Ishikawa (cell line): ENCODE results near the gene CYP1B1.

ENCODE experiments used
- CEBPB ChIP-seq: IDR thresholded peaks from 2 replicates; pipeline ENCODE4 v1.6.1; 2012
- CREB1 ChIP-seq: IDR thresholded peaks from 2 replicates; pipeline ENCODE4 v1.6.1; 2012; ENCODE audit warnings: low read depth
- EGR1 ChIP-seq: IDR thresholded peaks from 2 replicates; pipeline ENCODE4 v1.6.1; 2012
- EP300 ChIP-seq: IDR thresholded peaks from 2 replicates; pipeline ENCODE4 v1.6.1; 2012; ENCODE audit warnings: borderline replicate concordance
- FOXM1 ChIP-seq: IDR thresholded peaks from 2 replicates; pipeline ENCODE4 v1.6.1; 2012; ENCODE audit warnings: low read depth, borderline replicate concordance
- MAX ChIP-seq: IDR thresholded peaks from 2 replicates; pipeline ENCODE4 v1.6.1; 2012
- NFIC ChIP-seq: IDR thresholded peaks from 2 replicates; pipeline ENCODE4 v1.6.1; 2012
- RAD21 ChIP-seq: IDR thresholded peaks from 2 replicates; pipeline ENCODE4 v1.6.1; 2012; ENCODE audit warnings: low read depth
- REST ChIP-seq: IDR thresholded peaks from 2 replicates; pipeline ENCODE4 v1.6.1; 2012; ENCODE audit warnings: low read depth, mild to moderate bottlenecking
- TAF1 ChIP-seq: IDR thresholded peaks from 2 replicates; pipeline ENCODE4 v1.6.1; 2012; ENCODE audit warnings: low read depth, mild to moderate bottlenecking
- TCF12 ChIP-seq: IDR thresholded peaks from 2 replicates; pipeline ENCODE4 v1.6.1; 2012; ENCODE audit warnings: low read depth
- TEAD4 ChIP-seq: IDR thresholded peaks from 2 replicates; pipeline ENCODE4 v1.6.1; 2012
- YY1 ChIP-seq: IDR thresholded peaks from 2 replicates; pipeline ENCODE4 v1.6.1; 2012; ENCODE audit warnings: low read depth
- ZBTB7A ChIP-seq: IDR thresholded peaks from 2 replicates; pipeline ENCODE4 v1.6.1; 2012; ENCODE audit warnings: low read depth
- TF ChIP-seq, protein P1 (sequence below): IDR thresholded peaks from 2 replicates; pipeline ENCODE4 v1.6.1; 2012

The CYP1B1 gene

DNA sequence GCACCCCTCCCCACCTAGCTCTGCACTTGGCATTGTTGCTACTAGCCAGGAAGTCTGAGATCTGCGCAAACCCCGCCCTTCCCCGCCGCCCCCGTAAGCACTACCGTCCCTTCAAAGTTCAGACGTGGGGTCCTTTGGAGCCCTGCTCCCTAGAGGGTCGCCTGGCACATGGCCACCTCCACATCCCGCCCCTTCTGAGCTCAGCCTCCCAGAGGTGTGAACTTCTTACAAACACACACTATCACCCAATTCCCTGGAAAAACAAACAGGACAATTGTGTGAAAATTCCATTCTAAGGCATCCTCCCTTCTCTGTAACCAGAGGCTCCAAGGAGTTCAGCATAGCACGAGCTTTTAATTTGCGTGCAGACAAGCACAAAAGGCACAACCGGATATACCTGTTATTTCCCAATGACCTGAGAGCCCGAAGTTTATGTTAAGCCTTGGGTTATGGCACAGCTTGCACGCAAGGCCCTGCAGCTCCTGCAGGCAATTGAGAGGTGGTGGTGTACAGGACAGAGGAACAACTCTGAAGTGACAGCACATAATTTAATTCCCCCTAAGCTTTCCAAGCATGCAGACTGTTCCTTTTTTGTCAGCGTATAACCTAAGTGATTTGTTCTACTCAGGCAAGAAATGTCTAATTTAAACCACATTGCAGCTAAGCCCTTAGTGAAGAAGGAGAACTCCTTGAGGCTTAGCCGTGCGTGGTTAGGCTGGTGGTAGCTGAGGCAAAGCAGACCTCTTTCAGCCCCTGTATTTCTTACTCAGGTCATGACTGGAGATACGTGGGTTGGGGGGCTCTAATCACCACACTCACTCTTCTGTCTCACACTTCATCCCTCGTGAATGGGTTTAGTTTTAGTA is 20.3 kb upstream of the CYP1B1 start:
- TF ChIP-seq ZBTB7A, result peak; percentile 78
- no peak for TF ChIP-seq YY1
- 0 out of 2 replicates have a peak, but pooled peaks have one; percentile 49 for TF ChIP-seq NFIC
- TF ChIP-seq, protein P1, sequence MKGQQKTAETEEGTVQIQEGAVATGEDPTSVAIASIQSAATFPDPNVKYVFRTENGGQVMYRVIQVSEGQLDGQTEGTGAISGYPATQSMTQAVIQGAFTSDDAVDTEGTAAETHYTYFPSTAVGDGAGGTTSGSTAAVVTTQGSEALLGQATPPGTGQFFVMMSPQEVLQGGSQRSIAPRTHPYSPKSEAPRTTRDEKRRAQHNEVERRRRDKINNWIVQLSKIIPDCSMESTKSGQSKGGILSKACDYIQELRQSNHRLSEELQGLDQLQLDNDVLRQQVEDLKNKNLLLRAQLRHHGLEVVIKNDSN, result no peak
- no peak; the same call in 1 of the 2 replicates for TF ChIP-seq TEAD4
- TF ChIP-seq RAD21, result no peak
- peak; percentile 80; the same call in 1 of the 2 replicates for TF ChIP-seq EP300
- TF ChIP-seq TAF1, result no peak
- TF ChIP-seq EGR1, result peak; percentile 43; the same call in 1 of the 2 replicates
- no peak for TF ChIP-seq REST
- TF ChIP-seq CEBPB, result peak; percentile 89
- peak; percentile 87 for TF ChIP-seq TCF12
- peak; percentile 75 for TF ChIP-seq FOXM1
- no peak for TF ChIP-seq CREB1
- peak; percentile 80 for TF ChIP-seq MAX

DNA sequence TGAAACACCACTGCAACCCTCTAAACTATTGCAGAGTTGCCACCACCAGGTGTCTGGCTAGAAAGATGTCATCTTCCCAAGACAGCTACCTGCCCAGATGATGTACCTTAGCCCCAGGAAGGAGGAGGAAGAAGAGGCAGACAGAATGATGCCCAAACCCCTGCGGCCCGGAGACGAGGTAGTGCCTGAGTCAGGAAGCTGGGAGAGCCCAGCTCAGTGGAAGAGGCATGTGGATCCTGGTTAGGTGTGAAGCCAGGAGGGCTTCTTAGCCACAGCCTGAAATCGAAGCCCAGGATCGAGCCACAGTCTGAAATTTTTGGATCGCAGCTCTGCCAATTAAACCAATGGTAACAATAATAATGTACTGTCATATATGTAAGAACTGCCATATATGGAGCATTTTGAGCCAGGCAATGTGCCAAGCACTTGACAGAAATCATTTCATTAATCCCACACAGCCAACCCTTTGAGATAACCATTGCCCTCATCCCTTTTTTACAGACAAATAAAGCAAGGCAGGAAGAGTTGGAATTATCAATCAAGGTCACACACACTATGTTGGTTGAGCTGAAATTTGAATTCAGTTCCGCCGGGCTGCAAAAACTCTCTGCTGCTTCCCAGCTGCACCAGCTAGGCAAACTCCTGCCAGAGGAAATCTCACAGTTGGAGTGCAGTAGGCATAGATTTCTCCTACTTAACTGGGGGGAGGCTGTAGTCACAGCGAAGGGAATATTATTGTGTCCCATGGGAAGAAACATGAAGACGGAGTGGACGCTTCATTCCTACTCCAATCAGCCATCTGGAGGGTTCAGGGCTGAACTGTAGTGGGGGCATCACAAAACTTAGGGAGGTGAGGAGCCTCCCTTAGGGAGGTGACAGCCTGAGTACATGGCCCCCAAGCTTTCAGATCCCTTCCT is 19.4 kb upstream of the CYP1B1 start:
- TF ChIP-seq EGR1 (no peak), FOXM1 (no peak), YY1 (no peak), MAX (peak; percentile 45; the same call in 1 of the 2 replicates), NFIC (no peak), TEAD4 (no peak), TCF12 (no peak)

- no peak for TF ChIP-seq CREB1
- TF ChIP-seq YY1, result no peak
- TF ChIP-seq EP300, result no peak
- no peak for TF ChIP-seq TEAD4
- no peak for TF ChIP-seq EGR1
- no peak for TF ChIP-seq FOXM1
- TF ChIP-seq MAX, result no peak
- TF ChIP-seq NFIC, result no peak
- no peak for TF ChIP-seq RAD21
- TF ChIP-seq, protein P1, result no peak
- TF ChIP-seq TCF12, result no peak
- no peak for TF ChIP-seq CEBPB
- no peak for TF ChIP-seq REST
- TF ChIP-seq TAF1, result no peak
- TF ChIP-seq ZBTB7A, result no peak
These were observed 17.7 kb upstream of the CYP1B1 start for GRCh38 chr2:38093527-38094165.

- TF ChIP-seq REST (no peak), ZBTB7A (no peak), CREB1 (no peak), NFIC (no peak), EGR1 (no peak), EP300 (no peak), TEAD4 (no peak), TAF1 (no peak), TCF12 (no peak), RAD21 (no peak), CEBPB (no peak), MAX (no peak)
- TF ChIP-seq, protein P1, result no peak
These were observed 16.4 kb upstream of the CYP1B1 start for GRCh38 chr2:38092196-38092902.
